ENCODE measurements around the gene TADA2A.

TADA2A gene

DNA sequence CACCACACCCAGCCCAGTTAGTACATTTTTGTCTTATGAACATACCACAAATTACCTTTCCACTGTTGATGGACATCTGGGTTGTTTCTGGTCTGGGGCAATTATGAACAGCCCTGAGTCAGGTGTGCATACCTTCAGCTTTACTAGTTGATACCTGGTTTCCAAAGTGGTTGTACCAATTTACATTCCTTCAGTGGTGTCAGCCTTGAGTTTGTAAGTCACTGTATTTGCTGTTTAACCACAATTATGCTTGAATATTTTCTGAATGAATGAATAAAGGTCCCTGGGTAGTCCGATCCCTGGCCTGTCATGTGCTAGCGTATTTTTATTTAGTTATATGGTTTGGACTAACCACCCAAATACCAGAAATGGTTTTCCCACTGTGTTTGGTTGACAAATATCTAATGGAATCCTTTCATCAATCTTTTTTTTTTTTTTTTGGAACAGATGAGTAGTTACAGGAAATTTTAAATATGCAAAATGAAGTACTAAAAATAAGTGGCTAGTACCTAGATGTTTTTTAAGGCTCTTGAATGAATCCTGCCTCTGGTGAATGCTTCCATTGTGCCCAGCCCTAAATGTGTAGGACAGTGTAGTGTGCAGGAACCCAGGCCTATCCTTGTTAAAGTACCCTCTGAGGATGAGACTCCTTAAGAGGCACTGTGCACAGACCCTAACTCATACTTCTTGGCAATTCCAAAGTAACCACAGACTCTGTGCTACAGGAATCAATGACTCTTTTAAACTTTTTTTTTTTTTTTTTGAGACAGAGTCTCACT is 86.8 kb downstream of the TADA2A start:
- POLR2A ChIA-PET (ENCODE audit: low non-redundant PET): no interaction called here
- no peak for DNase-seq (ENCODE audit: low spot score)

DNA sequence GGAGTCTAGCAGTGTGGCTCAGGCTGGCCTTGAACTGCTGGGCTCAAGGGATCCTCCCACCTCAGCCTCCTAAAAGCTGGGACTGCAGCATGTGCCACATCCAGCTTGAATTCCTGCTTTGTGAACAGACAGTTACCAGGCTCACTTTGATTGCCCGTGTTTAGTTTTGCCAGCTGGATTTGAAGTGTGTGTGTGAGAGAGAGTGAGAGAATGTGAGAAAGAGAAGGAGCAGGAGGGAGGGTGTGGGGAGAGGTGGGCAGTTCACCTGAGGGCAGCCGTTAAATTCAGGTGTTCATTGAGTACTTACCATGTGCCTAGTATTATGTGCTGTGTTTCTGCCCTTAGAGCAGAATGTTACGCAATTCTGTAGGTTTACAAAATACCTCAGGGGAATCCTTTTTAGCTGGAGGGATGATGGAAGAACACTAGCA is 87.7 kb downstream of the TADA2A start:
- peak overlapping the region; percentile 54 for H3K27ac ChIP-seq
- TF ChIP-seq, protein P1, sequence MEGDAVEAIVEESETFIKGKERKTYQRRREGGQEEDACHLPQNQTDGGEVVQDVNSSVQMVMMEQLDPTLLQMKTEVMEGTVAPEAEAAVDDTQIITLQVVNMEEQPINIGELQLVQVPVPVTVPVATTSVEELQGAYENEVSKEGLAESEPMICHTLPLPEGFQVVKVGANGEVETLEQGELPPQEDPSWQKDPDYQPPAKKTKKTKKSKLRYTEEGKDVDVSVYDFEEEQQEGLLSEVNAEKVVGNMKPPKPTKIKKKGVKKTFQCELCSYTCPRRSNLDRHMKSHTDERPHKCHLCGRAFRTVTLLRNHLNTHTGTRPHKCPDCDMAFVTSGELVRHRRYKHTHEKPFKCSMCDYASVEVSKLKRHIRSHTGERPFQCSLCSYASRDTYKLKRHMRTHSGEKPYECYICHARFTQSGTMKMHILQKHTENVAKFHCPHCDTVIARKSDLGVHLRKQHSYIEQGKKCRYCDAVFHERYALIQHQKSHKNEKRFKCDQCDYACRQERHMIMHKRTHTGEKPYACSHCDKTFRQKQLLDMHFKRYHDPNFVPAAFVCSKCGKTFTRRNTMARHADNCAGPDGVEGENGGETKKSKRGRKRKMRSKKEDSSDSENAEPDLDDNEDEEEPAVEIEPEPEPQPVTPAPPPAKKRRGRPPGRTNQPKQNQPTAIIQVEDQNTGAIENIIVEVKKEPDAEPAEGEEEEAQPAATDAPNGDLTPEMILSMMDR (conservative IDR thresholded peaks at IDR 0.05; ENCODE audit: low read depth): no peak
- ChIA-PET POLR2A (ENCODE audit: low non-redundant PET) (no interaction called here), CTCF (interaction anchor here (0.6 to 1.4 kb wide), 2 partner anchors 8 to 121 kb away, joined by 3 read pairs; no protein-coding TSS in a partner anchor)
- DNase-seq (ENCODE audit: low spot score): no peak

More for the DNA sequence above, 86.8 kb downstream of the TADA2A start:
- CTCF ChIA-PET: interaction anchor here (0.6 kb wide), 1 partner anchor 9 kb away, joined by 3 read pairs; no protein-coding TSS in a partner anchor
- TF ChIP-seq, protein P1 (conservative IDR thresholded peaks at IDR 0.05; ENCODE audit: low read depth): no peak
- H3K27ac ChIP-seq: peak overlapping the region; percentile 54

DNA sequence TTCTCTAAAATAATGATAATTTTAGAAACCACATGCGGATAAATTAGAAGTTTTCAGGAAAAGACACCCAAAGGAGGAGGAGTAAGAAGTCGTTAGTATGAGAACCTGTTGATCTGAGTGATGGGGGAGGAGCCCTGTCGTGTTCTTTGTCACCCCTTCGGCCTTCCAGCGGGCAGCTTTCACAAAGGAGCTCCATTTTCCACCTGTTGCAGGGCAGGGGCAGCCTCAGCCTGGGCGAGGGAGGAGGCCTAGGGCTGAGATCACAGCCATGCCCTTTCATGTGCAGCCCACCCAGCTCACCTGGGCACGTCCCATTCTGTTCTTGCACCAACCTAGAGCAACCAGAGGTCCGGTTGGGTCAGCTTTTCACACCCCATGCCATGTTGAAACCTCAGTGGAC is 88.3 kb downstream of the TADA2A start:
- TF ChIP-seq, protein P1 (conservative IDR thresholded peaks at IDR 0.05; ENCODE audit: low read depth): no peak
- no peak for DNase-seq (ENCODE audit: low spot score)
- ChIA-PET CTCF (interaction anchor here (1.4 kb wide), 1 partner anchor 122 kb away, joined by 3 read pairs; no protein-coding TSS in a partner anchor), POLR2A (ENCODE audit: low non-redundant PET) (no interaction called here)
- no peak overlapping the region for H3K27ac ChIP-seq

DNA sequence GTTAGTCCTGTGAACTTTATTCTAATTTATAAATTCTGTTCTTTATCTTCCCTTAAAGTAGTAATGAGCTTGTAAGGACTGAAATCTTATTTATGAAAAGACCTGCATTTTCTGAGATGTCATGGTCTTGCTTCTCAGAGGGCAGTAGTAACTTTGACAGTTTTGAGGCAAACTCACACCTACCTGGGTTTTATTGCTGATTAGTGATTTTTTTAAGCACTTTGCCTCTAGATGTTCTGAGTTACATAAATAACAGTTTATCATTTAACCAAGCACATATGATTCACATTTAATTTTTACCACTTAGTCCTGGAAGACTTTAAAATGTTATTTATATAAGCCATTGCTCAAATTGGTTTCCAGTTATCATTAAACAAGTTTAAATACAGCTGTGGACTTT is 93.7 kb downstream of the TADA2A start:
- no peak overlapping the region for H3K27ac ChIP-seq
- DNase-seq (ENCODE audit: low spot score): no peak
- TF ChIP-seq, protein P1 (conservative IDR thresholded peaks at IDR 0.05; ENCODE audit: low read depth): no peak
- ChIA-PET CTCF (no interaction called here), POLR2A (ENCODE audit: low non-redundant PET) (no interaction called here)

DNA sequence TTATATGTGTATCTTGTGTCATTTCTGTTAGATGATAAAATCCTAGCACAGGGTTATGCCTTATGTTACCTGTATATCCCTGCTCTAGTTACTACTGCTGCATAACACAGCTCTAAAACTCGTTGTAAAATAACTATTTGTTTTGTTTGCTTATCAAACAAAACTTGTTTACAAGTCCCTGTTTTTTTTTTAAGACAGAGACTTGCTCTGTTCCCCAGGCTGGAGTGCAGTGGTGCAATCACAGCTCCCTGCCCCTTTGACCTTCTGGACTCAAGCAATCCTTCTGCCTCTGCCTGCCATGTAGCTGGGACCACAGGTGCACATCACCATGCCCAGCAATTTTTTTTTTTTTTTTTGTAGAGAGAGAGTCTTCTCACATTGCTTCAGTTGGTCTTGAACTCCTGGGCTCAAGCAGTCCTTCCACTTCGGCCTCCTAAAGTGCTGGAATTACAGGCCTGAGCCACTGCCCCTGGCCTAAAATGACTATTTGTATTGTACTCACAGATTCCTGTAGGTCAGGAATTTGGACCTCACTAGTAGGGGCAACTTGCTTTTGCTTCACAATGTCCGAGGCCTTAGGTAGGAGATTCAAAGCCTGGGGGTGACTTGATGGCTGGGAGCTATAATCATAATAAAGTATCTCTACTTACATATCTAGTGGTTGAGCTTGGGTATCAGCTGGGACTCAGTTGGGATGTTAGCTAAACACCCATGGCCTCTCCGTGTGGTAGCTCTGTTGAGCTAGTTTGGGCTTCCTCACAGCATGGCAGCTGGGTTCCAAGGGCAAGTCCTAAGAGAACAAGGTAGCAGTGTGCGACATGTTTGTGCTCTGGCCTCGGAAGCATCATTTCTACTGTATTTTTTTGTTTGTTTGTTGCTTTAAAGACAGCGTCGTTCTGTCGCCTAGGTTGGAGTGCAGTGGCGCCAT is 95.6 kb downstream of the TADA2A start:
- ChIA-PET CTCF (interaction anchor here (0.7 kb wide), 1 partner anchor 8 kb away, joined by 3 read pairs; no protein-coding TSS in a partner anchor), POLR2A (ENCODE audit: low non-redundant PET) (interaction anchor here (0.7 kb wide), 1 partner anchor 17 kb away, joined by 4 read pairs; no protein-coding TSS in a partner anchor)
- TF ChIP-seq, protein P1 (conservative IDR thresholded peaks at IDR 0.05; ENCODE audit: low read depth): no peak
- no peak for DNase-seq (ENCODE audit: low spot score)
- H3K27ac ChIP-seq: no peak overlapping the region

DNA sequence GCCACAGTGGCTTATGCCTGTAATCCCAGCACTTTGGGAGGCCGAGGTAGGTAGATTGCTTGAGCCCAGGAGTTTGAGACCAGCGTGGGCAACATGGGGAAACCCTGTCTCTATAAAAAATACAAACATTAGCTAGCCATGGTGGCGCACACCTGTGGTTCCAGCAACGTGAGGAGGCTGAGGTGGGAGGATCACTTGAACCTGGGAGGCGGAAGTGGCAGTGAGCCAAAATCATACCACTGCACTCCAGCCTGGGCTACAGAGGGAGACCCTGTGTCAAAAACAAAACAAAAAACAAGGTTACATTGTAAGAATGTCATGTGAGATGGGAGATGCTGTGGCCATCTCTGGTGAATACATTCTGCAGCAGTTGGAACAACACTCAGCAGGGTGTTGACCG is 96.5 kb downstream of the TADA2A start:
- ChIA-PET POLR2A (ENCODE audit: low non-redundant PET) (no interaction called here), CTCF (no interaction called here)
- H3K27ac ChIP-seq: no peak overlapping the region
- TF ChIP-seq, protein P1 (conservative IDR thresholded peaks at IDR 0.05; ENCODE audit: low read depth): no peak
- no peak for DNase-seq (ENCODE audit: low spot score)
